SJSA1 (cell line): ENCODE results near the gene COL11A1. TPM values are rescaled to one million over a fixed set of nuclear protein-coding genes. Genes with fewer than 3 reads are reported as not detected.
"Not testable (repeated sequence)": the region's sequence is repeated elsewhere in the genome, so short reads cannot be mapped to it uniquely, and the experiment has no call there.

Experiments used
- DNase-seq, 2 experiments: peaks; one replicate each; pipeline ENCODE4 v3.0.0-alpha.2; 2015 to 2020; ENCODE audit warnings: low spot score in 2 of 2, low read depth in 1 of 2
- H3K27ac ChIP-seq: fragments of 250-450 bp; sonication (Bioruptor Pico); 2 replicates; pipeline ENCODE4 v1.5.1; 2020; ENCODE audit warnings: mild to moderate bottlenecking, moderate library complexity
- H3K27me3 ChIP-seq: fragments of 250-450 bp; sonication (Bioruptor Pico); replicated peaks from 2 replicates; pipeline ENCODE4 v1.5.1; 2020; ENCODE audit warnings: mild to moderate bottlenecking, moderate library complexity
- H3K36me3 ChIP-seq: fragments of 250-450 bp; sonication (Bioruptor Pico); 2 replicates; pipeline ENCODE4 v1.5.1; 2020; ENCODE audit warnings: mild to moderate bottlenecking
- H3K4me1 ChIP-seq: fragments of 250-450 bp; sonication (Bioruptor Pico); replicated peaks from 2 replicates; pipeline ENCODE4 v1.6.1; 2021; ENCODE audit warnings: mild to moderate bottlenecking
- H3K4me3 ChIP-seq: fragments of 250-450 bp; sonication (Bioruptor Pico); 2 replicates; pipeline ENCODE4 v1.5.1; 2020; ENCODE audit warnings: mild to moderate bottlenecking
- H3K9me3 ChIP-seq: fragments of 250-450 bp; sonication (Bioruptor Pico); replicated peaks from 2 replicates; pipeline ENCODE4 v1.5.1; 2020; ENCODE audit warnings: mild to moderate bottlenecking
- total RNA-seq: library from RNA; depleted of rRNA; stranded (reverse); fragments of >200 nt; shearing (Covaris generic); gene quantifications from 2 replicates; pipeline ENCODE4 v1.2.3, GENCODE V29; 2014

COL11A1 gene
- total RNA-seq, 1 experiment from 2014 or later: 470 TPM

DNA sequence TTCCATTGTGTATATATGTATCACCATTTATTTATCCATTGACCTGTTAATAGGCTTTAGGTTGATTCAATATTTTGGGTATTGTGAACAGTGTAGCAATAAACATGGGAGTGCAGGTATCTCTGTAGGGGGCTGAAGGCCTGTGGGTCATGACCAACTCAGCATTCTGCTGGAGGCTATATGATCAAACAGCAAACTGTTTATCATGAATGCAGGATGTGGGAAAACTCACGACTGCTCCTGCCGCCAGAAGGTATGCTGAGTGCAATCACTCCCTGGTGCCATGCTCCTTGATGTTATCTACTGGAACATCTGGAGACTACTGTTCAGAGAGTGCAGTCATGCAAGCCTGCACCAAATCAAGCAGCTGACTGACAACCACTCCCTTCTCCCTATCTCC, 275.2 kb downstream of the COL11A1 start:
- no peak overlapping the region for H3K4me3 ChIP-seq
- no peaks in the 10 kb centered on the region for H3K9me3 ChIP-seq
- no peaks in the 10 kb centered on the region for H3K4me1 ChIP-seq
- H3K27ac ChIP-seq: no peak overlapping the region
- no peaks in the 10 kb centered on the region for H3K27me3 ChIP-seq
- H3K36me3 ChIP-seq: no peaks in the 10 kb centered on the region
- DNase-seq: no peak

DNA sequence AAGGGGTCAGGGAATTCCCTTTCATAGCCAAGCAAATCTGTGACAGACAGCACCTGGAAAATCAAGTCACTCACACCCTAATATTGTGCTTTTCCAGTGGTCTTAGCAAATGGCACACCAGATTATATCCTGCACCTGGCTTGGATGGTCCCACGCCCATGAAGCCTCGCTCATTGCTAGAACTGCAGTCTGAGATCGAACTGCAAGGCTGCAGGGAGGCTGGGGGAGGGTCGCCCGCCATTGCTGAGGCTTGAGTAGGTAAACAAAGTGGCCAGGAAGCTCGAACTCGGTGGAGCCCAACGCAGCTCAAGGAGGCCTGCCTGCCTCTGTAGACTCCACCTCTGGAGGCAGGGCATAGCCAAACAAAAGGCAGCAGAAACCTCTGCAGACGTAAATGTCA, 281.6 kb downstream of the COL11A1 start:
- not testable (repeated sequence) for H3K27ac ChIP-seq, H3K27me3 ChIP-seq, H3K9me3 ChIP-seq, H3K36me3 ChIP-seq, H3K4me3 ChIP-seq, H3K4me1 ChIP-seq, DNase-seq
